Left ventricle myocardium inferior (tissue), 1 donor: ENCODE measurements around the gene CECR2. TPM values are rescaled to one million over a fixed set of nuclear protein-coding genes. Genes with fewer than 3 reads are reported as not detected.

Experiments
- DNase-seq: peaks from one replicate; pipeline ENCODE4 v3.0.0-alpha.2; 2020
- H3K27ac ChIP-seq: fragments of 200-600 bp; replicated peaks from 2 replicates; pipeline ENCODE4 v1.8.0; 2021
- H3K27me3 ChIP-seq: fragments of 200-600 bp; 2 replicates; pipeline ENCODE4 v1.8.0; 2021; ENCODE audit warnings: low read depth
- H3K36me3 ChIP-seq: fragments of 200-600 bp; 2 replicates; pipeline ENCODE4 v1.8.0; 2021
- H3K4me1 ChIP-seq: fragments of 200-600 bp; 2 replicates; pipeline ENCODE4 v1.8.0; 2021
- H3K4me3 ChIP-seq: fragments of 200-600 bp; 2 replicates; pipeline ENCODE4 v1.8.0; 2021; ENCODE audit warnings: mild to moderate bottlenecking, moderate library complexity
- H3K9me3 ChIP-seq: fragments of 200-600 bp; replicated peaks from 2 replicates; pipeline ENCODE4 v1.8.0; 2021
- CTCF ChIP-seq: fragments of 200-600 bp; IDR thresholded peaks from 2 replicates; pipeline ENCODE4 v1.8.0; 2021; ENCODE audit warnings: antibody characterized with exemption, mild to moderate bottlenecking, borderline replicate concordance
- intact Hi-C: fragments of 100-400 bp; cut with micrococcal nuclease; formaldehyde crosslinking; loops from one replicate; pipeline ENCODE4 v1.11.0; 2022
- total RNA-seq: library from RNA; stranded (reverse); fragmentation: NEBNext Ultra II Directional; extraction: Animal tissue kit (Norgen Biotek cat#: 25700); gene quantifications from one replicate; pipeline ENCODE4 v1.2.1, GENCODE V29; 2021
- donor health status: DM: no; HTN: yes; CAD: no; lungs with severe emphysema.

The CECR2 gene
- total RNA-seq, 1 donor from 2014 or later, result 3.1 TPM

- Histone ChIP-seq H3K4me3 (no peak overlapping the region), H3K9me3 (no peaks in the 10 kb centered on the region), H3K27ac (no peak overlapping the region), H3K4me1 (peaks cover 54% of the 10 kb centered on the region), H3K27me3 (no peaks in the 10 kb centered on the region), H3K36me3 (no peaks in the 10 kb centered on the region)
- no peak for DNase-seq
- intact Hi-C loops, result loop anchor here (10.0 kb wide), 1 partner anchor 60 kb away; the partner anchor contains the start of gene BCL2L13
- no peak for TF ChIP-seq CTCF
These were observed 205.9 kb downstream of the CECR2 start for GRCh38 chr22:17575151-17575550.

- Histone ChIP-seq H3K4me1 (peaks cover 49% of the 10 kb centered on the region), H3K27me3 (no peaks in the 10 kb centered on the region), H3K9me3 (no peaks in the 10 kb centered on the region), H3K4me3 (no peak overlapping the region), H3K27ac (peak overlapping the region; percentile 57), H3K36me3 (no peaks in the 10 kb centered on the region)
- no peak for TF ChIP-seq CTCF
- intact Hi-C loops, result loop anchor here (10.0 kb wide), 1 partner anchor 59 kb away; the partner anchor contains the start of gene BCL2L13
- no peak for DNase-seq
These were observed 206.4 kb downstream of the CECR2 start for GRCh38 chr22:17575681-17576080.

- H3K9me3 ChIP-seq, result no peaks in the 10 kb centered on the region
- H3K4me3 ChIP-seq, result no peak overlapping the region
- peaks cover 43% of the 10 kb centered on the region for H3K4me1 ChIP-seq
- intact Hi-C loops, result loop anchor here (10.0 kb wide), 1 partner anchor 58 kb away; the partner anchor contains the start of gene BCL2L13
- H3K27me3 ChIP-seq, result no peaks in the 10 kb centered on the region
- DNase-seq, result no peak
- H3K36me3 ChIP-seq, result no peaks in the 10 kb centered on the region
- TF ChIP-seq CTCF, result no peak
- H3K27ac ChIP-seq, result peak overlapping the region; percentile 57
These were observed 207.2 kb downstream of the CECR2 start for GRCh38 chr22:17576470-17576869.

- intact Hi-C loops, result loop anchor here (10.0 kb wide), 1 partner anchor 57 kb away; the partner anchor contains the start of gene BCL2L13
- H3K4me3 ChIP-seq, result no peak overlapping the region
- H3K36me3 ChIP-seq, result no peaks in the 10 kb centered on the region
- DNase-seq, result peak; percentile 59
- TF ChIP-seq CTCF, result no peak
- peak overlapping the region; percentile 84 for H3K27ac ChIP-seq
- peaks cover 29% of the 10 kb centered on the region for H3K4me1 ChIP-seq
- no peaks in the 10 kb centered on the region for H3K9me3 ChIP-seq
- H3K27me3 ChIP-seq, result no peaks in the 10 kb centered on the region
These were observed 209.0 kb downstream of the CECR2 start for GRCh38 chr22:17578136-17578754.

- TF ChIP-seq CTCF, result no peak
- Histone ChIP-seq H3K27me3 (no peaks in the 10 kb centered on the region), H3K4me3 (no peak overlapping the region), H3K27ac (peak overlapping the region; percentile 84), H3K4me1 (peaks cover 26% of the 10 kb centered on the region), H3K36me3 (no peaks in the 10 kb centered on the region), H3K9me3 (no peaks in the 10 kb centered on the region)
- DNase-seq, result no peak
- intact Hi-C loops, result loop anchor here (10.0 kb wide), 1 partner anchor 55 kb away; the partner anchor contains the start of gene BCL2L13
These were observed 210.3 kb downstream of the CECR2 start for GRCh38 chr22:17579535-17579981.
